Activated T-cell treated with anti-CD3 and anti-CD28 coated beads for 24 hours (primary cell): ENCODE data around the gene SMIM10.
A peak's percentile ranks its signal among the peaks of the same experiment; 100 is the strongest.
"Not testable (repeated sequence)": the region's sequence is repeated elsewhere in the genome, so short reads cannot be mapped to it uniquely, and the experiment has no call there.

Source experiments
- DNase-seq: peaks from one replicate; pipeline ENCODE4 v3.0.0-alpha.2; 2020; ENCODE audit warnings: low read depth

SMIM10 gene

GRCh38 chrX:134990801-134991481, at the start of gene SMIM10:
Gene SMIM10, plus strand, starts transcription at chrX:134990991. Its CDS starts 105 bp downstream, at chrX:134991096.
- DNase-seq: peak; percentile 4

DNA sequence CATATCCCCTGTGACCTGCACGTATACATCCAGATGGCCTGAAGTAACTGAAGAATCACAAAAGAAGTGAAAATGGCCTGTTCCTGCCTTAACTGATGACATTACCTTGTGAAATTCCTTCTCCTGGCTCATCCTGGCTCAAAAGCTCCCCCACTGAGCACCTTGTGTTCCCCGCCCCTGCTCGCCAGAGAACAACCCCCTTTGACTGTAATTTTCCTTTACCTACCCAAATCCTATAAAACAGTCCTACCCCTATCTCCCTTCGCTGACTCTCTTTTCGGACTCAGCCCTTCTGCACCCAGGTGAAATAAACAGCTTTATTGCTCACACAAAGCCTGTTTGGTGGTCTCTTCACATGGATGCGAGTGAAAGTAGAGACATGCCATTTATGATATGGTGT, 44.4 kb upstream of the SMIM10 start:
- DNase-seq: not testable (repeated sequence)

DNA sequence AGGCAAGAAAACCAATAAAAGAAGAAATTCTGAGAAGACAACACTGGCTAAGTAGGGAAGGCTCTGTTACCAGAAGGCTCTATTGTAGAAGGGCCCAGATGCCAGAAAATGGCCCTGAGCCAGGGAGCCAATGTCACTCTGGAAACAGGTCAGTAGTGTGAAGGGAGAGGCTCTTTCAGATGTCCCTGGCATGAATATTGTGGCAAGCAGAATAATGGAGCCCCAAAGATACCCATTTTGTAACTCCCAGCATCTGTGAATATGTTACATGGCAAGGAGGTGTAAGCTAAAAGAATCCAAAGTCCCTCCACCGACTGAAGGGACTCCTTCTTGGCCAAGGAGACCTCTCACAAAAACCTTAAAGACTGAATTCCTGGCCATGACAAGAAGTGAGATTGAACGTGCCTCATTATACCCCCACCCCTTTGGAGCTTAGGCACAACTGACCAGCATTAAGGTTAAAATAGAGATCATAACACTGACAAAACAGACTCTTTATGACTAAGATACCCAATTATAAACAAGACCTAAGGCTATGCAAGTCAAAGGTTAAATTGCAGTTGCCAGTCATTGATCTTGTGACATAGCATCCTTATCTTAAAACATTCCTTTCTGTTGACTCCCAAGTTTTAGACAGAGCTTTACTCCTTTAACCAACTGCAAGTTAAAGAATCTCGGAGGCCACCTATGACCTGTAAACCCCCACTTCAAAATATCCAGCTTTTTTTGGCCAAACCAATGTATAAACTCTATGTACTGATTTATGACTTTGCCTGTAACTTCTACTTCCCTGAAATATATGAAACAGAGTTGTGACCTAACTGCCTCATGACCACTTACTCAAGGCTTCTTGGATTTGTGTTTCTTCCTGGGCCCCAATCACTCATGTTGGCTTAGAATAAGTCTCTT, 42.2 kb upstream of the SMIM10 start:
- DNase-seq: no peak

GRCh38 chrX:134949271-134949670, 41.5 kb upstream of the SMIM10 start:
- DNase-seq: no peak

DNA sequence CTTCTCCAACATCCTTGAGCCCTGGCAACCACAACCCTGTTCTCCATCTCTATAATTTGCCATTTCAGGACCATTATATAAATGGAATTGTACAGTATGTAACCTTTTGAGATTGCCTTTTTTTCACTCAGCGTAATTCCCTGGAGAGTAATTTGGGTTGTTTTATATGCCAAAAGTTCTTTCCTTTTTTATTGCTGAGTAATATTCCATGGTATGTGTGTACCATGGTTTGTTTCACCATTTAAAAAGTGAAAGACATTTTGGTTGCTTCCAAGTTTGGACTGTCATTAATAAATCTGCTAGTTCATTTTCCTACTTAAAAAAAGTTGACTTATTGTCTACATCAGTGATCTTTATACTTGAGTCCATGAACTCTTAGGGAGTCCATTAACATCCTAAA, 33.0 kb upstream of the SMIM10 start:
- no peak for DNase-seq

GRCh38 chrX:134960366-134960765, 30.4 kb upstream of the SMIM10 start:
- not testable (repeated sequence) for DNase-seq

DNA sequence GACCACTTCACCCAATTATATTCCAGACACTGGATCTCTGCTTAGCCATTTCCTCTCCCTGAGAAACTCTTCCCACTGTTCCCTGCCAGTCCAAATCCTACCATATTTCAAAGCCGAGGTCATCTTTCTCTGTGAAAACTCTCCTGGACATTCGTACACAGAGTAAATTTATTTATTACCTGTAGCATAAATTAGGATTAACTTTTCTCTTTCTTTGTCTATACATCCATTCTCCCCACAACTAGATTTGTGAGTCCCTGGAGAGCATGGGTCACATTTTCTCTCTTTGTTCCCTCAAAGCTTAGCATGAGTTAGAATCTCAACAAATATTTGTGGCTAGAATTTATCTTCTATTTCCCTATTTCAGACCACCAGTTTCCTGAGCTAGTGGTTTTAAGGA, 27.8 kb upstream of the SMIM10 start:
- DNase-seq: no peak

GRCh38 chrX:134969726-134970125, 21.1 kb upstream of the SMIM10 start:
- DNase-seq: no peak

- no peak for DNase-seq
These were observed 18.9 kb upstream of the SMIM10 start for GRCh38 chrX:134971926-134972325.

DNA sequence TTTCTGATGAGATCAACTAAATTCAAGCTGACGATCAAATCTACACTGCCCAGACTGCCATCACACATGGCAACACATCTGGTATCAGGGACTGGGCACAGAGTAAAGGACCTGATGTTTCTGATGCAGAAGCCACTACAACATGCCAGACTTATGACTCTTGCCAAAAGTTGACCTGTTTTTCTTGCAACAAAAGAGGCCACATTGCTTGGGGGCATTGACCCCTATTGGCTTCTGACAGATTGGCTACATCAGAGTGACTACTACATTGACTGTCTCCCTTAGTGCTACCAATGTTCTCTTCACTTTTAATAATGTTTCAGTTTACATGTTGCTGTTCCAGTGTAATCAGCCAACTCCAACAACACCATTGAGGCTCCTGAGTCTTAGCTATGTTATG, 15.3 kb upstream of the SMIM10 start:
- no peak for DNase-seq

GRCh38 chrX:134981910-134982309, 8.9 kb upstream of the SMIM10 start:
- no peak for DNase-seq

DNA sequence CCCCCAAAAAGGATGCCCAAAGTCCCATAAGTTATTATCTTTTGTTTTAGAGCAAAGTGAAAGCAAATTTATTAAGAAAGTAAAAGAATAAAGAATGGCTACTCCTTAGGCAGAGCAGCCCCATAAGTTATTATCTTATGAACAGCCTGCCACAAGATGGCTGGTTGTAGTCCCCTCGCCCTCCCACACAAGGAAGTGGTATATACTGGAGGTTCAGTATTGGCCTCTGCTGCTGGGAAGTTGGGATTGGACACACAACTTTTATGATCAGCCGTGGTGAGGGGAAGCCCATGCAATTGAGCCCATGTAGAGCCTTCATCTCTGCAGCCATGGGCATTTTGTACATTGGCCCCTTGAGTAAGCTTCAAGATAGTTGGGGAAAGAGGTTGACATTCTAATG, 8.0 kb upstream of the SMIM10 start:
- DNase-seq: no peak

DNA sequence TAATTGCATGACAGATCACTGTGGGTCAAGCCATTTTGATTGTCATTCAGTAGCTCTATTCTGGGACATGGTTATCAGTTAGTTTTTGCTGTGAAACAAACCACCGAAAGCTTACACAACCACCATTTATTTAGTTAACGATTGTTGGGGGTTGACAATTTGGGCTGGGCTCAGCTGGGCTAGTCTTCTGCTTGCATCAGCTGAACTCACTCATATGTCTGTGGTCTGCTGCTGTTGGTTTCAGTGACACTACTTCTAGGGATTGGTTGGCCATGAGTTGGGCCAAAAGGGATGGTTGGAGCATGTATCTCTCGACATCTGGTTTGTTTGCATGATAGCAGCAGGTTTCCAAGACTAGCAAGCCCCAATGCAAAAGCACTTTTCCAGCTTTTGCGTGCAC, 5.3 kb upstream of the SMIM10 start:
- no peak for DNase-seq

- DNase-seq: no peak
These were observed 353 bp upstream of the SMIM10 start for GRCh38 chrX:134990475-134990800.

- no peak for DNase-seq
These were observed 6.9 kb downstream of the SMIM10 start for GRCh38 chrX:134997646-134998045.

GRCh38 chrX:134998246-134998645, 7.5 kb downstream of the SMIM10 start:
- no peak for DNase-seq

- no peak for DNase-seq
These were observed 8.7 kb downstream of the SMIM10 start for GRCh38 chrX:134999469-134999868.

DNA sequence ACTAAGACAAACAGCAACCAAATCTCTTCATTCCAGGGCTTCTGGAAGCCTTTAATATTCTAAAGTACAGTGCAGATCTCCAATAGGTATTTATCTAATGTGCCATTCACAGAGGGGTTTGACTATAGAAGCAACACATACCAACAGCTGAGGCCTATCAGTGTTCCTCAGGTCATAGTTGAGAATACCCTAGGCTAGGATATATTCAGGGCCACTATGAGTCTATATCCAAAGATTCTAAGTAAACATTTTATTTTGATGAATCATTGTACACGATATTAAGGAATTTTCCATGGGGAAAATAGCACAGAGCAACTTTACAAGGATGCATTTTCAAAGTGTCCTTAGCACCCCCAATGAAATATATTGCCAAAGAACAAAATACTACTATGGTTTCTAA, 9.7 kb downstream of the SMIM10 start:
- DNase-seq: no peak

- peak; percentile 79 for DNase-seq
These were observed 13.3 kb downstream of the SMIM10 start for GRCh38 chrX:135003876-135004623.

GRCh38 chrX:135006187-135006586, 15.4 kb downstream of the SMIM10 start:
- no peak for DNase-seq

GRCh38 chrX:135009057-135009610, 18.3 kb downstream of the SMIM10 start:
- DNase-seq: no peak

DNA sequence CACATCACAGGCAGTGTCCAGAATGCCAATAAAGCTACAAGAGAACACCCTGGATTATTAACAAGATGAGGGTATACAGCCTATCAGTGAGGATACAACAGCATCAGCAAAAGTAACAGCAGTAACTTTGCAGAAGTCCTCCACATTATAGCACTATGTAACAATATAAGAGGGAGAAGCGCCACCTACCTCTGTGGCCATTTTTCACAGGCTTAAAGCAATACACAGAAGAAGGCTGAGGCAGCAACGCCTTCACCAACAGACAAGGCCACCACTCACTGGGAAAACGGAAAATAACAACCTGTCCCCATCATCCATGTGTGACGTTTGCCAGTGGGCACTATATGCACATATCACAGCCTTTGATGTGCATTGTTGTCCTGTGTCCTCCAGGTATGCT, 19.0 kb downstream of the SMIM10 start:
- no peak for DNase-seq

- no peak for DNase-seq
These were observed 20.1 kb downstream of the SMIM10 start for GRCh38 chrX:135010921-135011320.
